NCI-H460 (cell line): ENCODE data around the gene LRRK2. TPM values are rescaled to one million over a fixed set of nuclear protein-coding genes. Genes with fewer than 3 reads are reported as not detected.

Experiments used
- DNase-seq: peaks from one replicate; pipeline ENCODE4 v3.0.0-alpha.2; 2016; ENCODE audit warnings: low read depth; ENCODE audit errors: extremely low read depth
- total RNA-seq: library from RNA; depleted of rRNA; stranded (reverse); fragments of >200 nt; shearing (Covaris generic); gene quantifications from 2 replicates; pipeline ENCODE4 v1.2.3, GENCODE V29; 2014; rRNA removed

Gene LRRK2
- total RNA-seq, 1 experiment from 2014 or later = 1.8 TPM

GRCh38 chr12:40390980-40391379 lies 166.2 kb downstream of the LRRK2 start:
- no peak for DNase-seq

GRCh38 chr12:40393026-40393425 lies 168.2 kb downstream of the LRRK2 start:
- no peak for DNase-seq

DNA sequence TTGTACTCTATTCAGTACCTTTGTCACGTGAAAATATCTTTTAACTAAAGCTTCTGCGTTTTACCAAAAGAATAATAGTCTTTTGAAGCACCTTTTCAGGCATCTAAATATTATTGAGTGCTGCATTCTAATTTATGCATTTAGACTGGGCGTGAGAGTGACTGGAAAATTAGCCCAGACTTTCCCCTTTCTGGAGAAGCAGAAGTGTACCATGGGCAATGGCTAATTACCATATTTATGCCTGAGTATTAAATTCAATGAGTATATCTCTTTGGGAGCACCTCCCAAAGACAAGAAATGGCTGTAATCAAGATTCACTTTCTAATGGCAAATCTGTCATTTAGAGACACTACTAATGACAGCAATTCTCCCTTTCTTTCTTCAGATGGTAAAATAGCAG lies 174.9 kb downstream of the LRRK2 start:
- no peak for DNase-seq

- no peak for DNase-seq
Observed at GRCh38 chr12:40405419-40405818, 180.6 kb downstream of the LRRK2 start.

Other genes with a start within 250 kb of the LRRK2 start
- gene SLC2A13, start 118.9 kb upstream of the LRRK2 start, total RNA-seq = 44.3 and 47.9 TPM in 2 replicates